Inflammatory macrophage treated with lipopolysaccharide for 4 hours (primary cell): Measurements from ENCODE around the gene HDDC2.
"Not testable (repeated sequence)": the region's sequence is repeated elsewhere in the genome, so short reads cannot be mapped to it uniquely, and the experiment has no call there.

Experiments used
- DNase-seq: peaks from one replicate; pipeline ENCODE4 v3.0.0-alpha.2; 2020

The HDDC2 gene

GRCh38 chr6:125304970-125305660 lies 3.3 kb upstream of the HDDC2 start:
- peak; percentile 66 for DNase-seq

GRCh38 chr6:125303512-125303854 lies 1.7 kb upstream of the HDDC2 start:
- no peak for DNase-seq

- DNase-seq, result peak; percentile 41
Observed at GRCh38 chr6:125302840-125303511, 1.2 kb upstream of the HDDC2 start.

GRCh38 chr6:125300992-125301434 lies 754 bp downstream of the HDDC2 start:
- peak; percentile 21 for DNase-seq

- DNase-seq, result no peak
Observed at GRCh38 chr6:125299257-125299656, 2.5 kb downstream of the HDDC2 start.

- peak; percentile 31 for DNase-seq
Observed at GRCh38 chr6:125296471-125296870, 5.3 kb downstream of the HDDC2 start.

GRCh38 chr6:125294925-125295324 lies 6.8 kb downstream of the HDDC2 start:
- no peak for DNase-seq

- DNase-seq, result no peak
Observed at GRCh38 chr6:125294036-125294435, 7.7 kb downstream of the HDDC2 start.

GRCh38 chr6:125293587-125293986 lies 8.2 kb downstream of the HDDC2 start:
- no peak for DNase-seq

GRCh38 chr6:125287718-125288117 lies 14.0 kb downstream of the HDDC2 start:
- no peak for DNase-seq

- no peak for DNase-seq
Observed at GRCh38 chr6:125285936-125286335, 15.8 kb downstream of the HDDC2 start.

- DNase-seq, result no peak
Observed at GRCh38 chr6:125285353-125285752, 16.4 kb downstream of the HDDC2 start.

- not testable (repeated sequence) for DNase-seq
Observed at GRCh38 chr6:125282470-125282869, 19.3 kb downstream of the HDDC2 start.

GRCh38 chr6:125280370-125281035 lies 21.3 kb downstream of the HDDC2 start:
- DNase-seq, result not testable (repeated sequence)

GRCh38 chr6:125279961-125280360 lies 21.8 kb downstream of the HDDC2 start:
- no peak for DNase-seq

GRCh38 chr6:125277838-125278237 lies 23.9 kb downstream of the HDDC2 start:
- no peak for DNase-seq

GRCh38 chr6:125275779-125276178 lies 26.0 kb downstream of the HDDC2 start:
- no peak for DNase-seq

GRCh38 chr6:125274935-125275334 lies 26.8 kb downstream of the HDDC2 start:
- DNase-seq, result no peak

- DNase-seq, result no peak
Observed at GRCh38 chr6:125273965-125274364, 27.8 kb downstream of the HDDC2 start.

- no peak for DNase-seq
Observed at GRCh38 chr6:125273251-125273650, 28.5 kb downstream of the HDDC2 start.

GRCh38 chr6:125271486-125272159 lies 30.1 kb downstream of the HDDC2 start:
- no peak for DNase-seq

GRCh38 chr6:125270380-125270779 lies 31.4 kb downstream of the HDDC2 start:
- DNase-seq, result no peak

- DNase-seq, result no peak
Observed at GRCh38 chr6:125269328-125269985, 32.3 kb downstream of the HDDC2 start.
